M059J (cell line): ENCODE measurements around the gene RYK. TPM values are rescaled to one million over a fixed set of nuclear protein-coding genes. Genes with fewer than 3 reads are reported as not detected.
"Not testable (repeated sequence)": the region's sequence is repeated elsewhere in the genome, so short reads cannot be mapped to it uniquely, and the experiment has no call there.

Experiments
- DNase-seq: peaks from one replicate; pipeline ENCODE4 v3.0.0-alpha.2; 2012; ENCODE audit warnings: low read depth
- total RNA-seq: library from RNA; depleted of rRNA; stranded (reverse); fragments of >200 nt; shearing (Covaris generic); gene quantifications from 2 replicates; pipeline ENCODE4 v1.2.3, GENCODE V29; 2014

RYK gene
- total RNA-seq, 1 experiment from 2014 or later, result 87.7 TPM

- DNase-seq, result no peak
These were observed 4.7 kb upstream of the RYK start for GRCh38 chr3:134255404-134255803.

GRCh38 chr3:134253475-134254226 is 3.0 kb upstream of the RYK start:
- DNase-seq, result peak; percentile 81

- no peak for DNase-seq
These were observed 2.1 kb upstream of the RYK start for GRCh38 chr3:134252766-134253165.

- DNase-seq, result no peak
These were observed 1.2 kb upstream of the RYK start for GRCh38 chr3:134251731-134252391.

GRCh38 chr3:134249935-134250716 is 533 bp downstream of the RYK start:
- peak; percentile 71 for DNase-seq

GRCh38 chr3:134249296-134249841 is 1.3 kb downstream of the RYK start:
- no peak for DNase-seq

GRCh38 chr3:134244921-134245320 is 5.7 kb downstream of the RYK start:
- DNase-seq, result no peak

GRCh38 chr3:134242649-134243617 is 7.7 kb downstream of the RYK start:
- peak; percentile 94 for DNase-seq

- DNase-seq, result peak; percentile 50
These were observed 11.1 kb downstream of the RYK start for GRCh38 chr3:134239538-134239937.

- DNase-seq, result no peak
These were observed 13.1 kb downstream of the RYK start for GRCh38 chr3:134237454-134238145.

- no peak for DNase-seq
These were observed 14.0 kb downstream of the RYK start for GRCh38 chr3:134236505-134237170.

- DNase-seq, result no peak
These were observed 15.0 kb downstream of the RYK start for GRCh38 chr3:134235577-134236076.

GRCh38 chr3:134232951-134233350 is 17.7 kb downstream of the RYK start:
- DNase-seq, result no peak

GRCh38 chr3:134232151-134232550 is 18.5 kb downstream of the RYK start:
- peak; percentile 81 for DNase-seq

GRCh38 chr3:134231131-134231530 is 19.5 kb downstream of the RYK start:
- DNase-seq, result no peak

GRCh38 chr3:134229038-134229437 is 21.6 kb downstream of the RYK start:
- DNase-seq, result no peak

- no peak for DNase-seq
These were observed 22.2 kb downstream of the RYK start for GRCh38 chr3:134228479-134228878.

GRCh38 chr3:134228035-134228434 is 22.6 kb downstream of the RYK start:
- no peak for DNase-seq

GRCh38 chr3:134224796-134225156 is 25.9 kb downstream of the RYK start:
- not testable (repeated sequence) for DNase-seq

- DNase-seq, result no peak
These were observed 27.8 kb downstream of the RYK start for GRCh38 chr3:134222835-134223234.
